ENCODE results near the gene GHRL. TPM values are rescaled to one million over a fixed set of nuclear protein-coding genes. Genes with fewer than 3 reads are reported as not detected.

GHRL gene
- total and polyA plus RNA-seq, 2 of the 4 experiments (the other 2 are of a cell fraction), result 0.27 TPM; not detected in 1

GRCh38 chr3:10330319-10330718 is 37.6 kb upstream of the GHRL start:
- BruUV-seq (replicated peaks), result no TSS peak
- DNase-seq (no peak), ATAC-seq (ENCODE audit: low read depth) (no peak)
- Histone ChIP-seq H3K36me3 (ENCODE audit: control insufficient read depth, insufficient read depth, low read length) (no peaks in the 10 kb centered on the region), H3K18ac (ENCODE audit: low read depth, low read length) (no peak overlapping the region), H3K9ac (ENCODE audit: low read depth, low read length) (no peak overlapping the region), H3K4me3 (ENCODE audit: insufficient read depth, low read depth, low read length) (no peak overlapping the region), H3K9me1 (ENCODE audit: insufficient read depth, low read length) (peaks cover 3% of the 10 kb centered on the region; the same call in 1 of the 2 replicates), H3K9me3 (ENCODE audit: control insufficient read depth, insufficient read depth, low read length) (0 out of 2 replicates have a peak, but pooled peaks cover 2% of the 10 kb centered on the region), H3K4me2 (ENCODE audit: low read depth, low read length) (no peak overlapping the region), H3K79me1 (ENCODE audit: low read depth in 1 of 2, low read length in 2 of 2) (no peaks in the 10 kb centered on the region), H2BK20ac (ENCODE audit: low read depth, low read length) (no peak overlapping the region), H3K27me3 (ENCODE audit: control insufficient read depth, insufficient read depth, low read length) (peaks cover 76% of the 10 kb centered on the region), H4K91ac (ENCODE audit: insufficient read depth, low read depth, low read length) (no peak overlapping the region), H3K4ac (ENCODE audit: low read depth, low read length) (no peak overlapping the region), H3K27ac (ENCODE audit: insufficient read depth, low read length) (no peak overlapping the region), H3K56ac (ENCODE audit: extremely low read depth, insufficient read depth, low read length) (no peak overlapping the region), H2BK120ac (ENCODE audit: low read depth, low read length) (no peak overlapping the region), H3K14ac (replicated peaks; ENCODE audit: low read depth, low read length) (no peak overlapping the region), H4K20me1 (ENCODE audit: insufficient read depth, low read length) (no peaks in the 10 kb centered on the region), H2AK5ac (ENCODE audit: low read depth, low read length) (no peak overlapping the region), H4K5ac (ENCODE audit: low read depth, low read length) (no peak overlapping the region), H3K23ac (ENCODE audit: low read depth, low read length) (peak overlapping the region; percentile 29; the same call in 1 of the 2 replicates), H4K8ac (ENCODE audit: low read depth in 2 of 2, low read length in 2 of 2) (no peak overlapping the region), H2AFZ (replicated peaks; ENCODE audit: low read length, poor library complexity) (no peak overlapping the region), H2BK15ac (ENCODE audit: low read depth, low read length) (no peak overlapping the region), H3K4me1 (ENCODE audit: control insufficient read depth, insufficient read depth, low read length) (no peaks in the 10 kb centered on the region), H2BK5ac (ENCODE audit: low read depth, low read length, poor library complexity, severe bottlenecking) (no peak overlapping the region), H2AK9ac (replicated peaks; ENCODE audit: low read depth, low read length, poor library complexity) (no peak overlapping the region)
- dilution Hi-C loops (cut with HindIII; ENCODE audit: low sequenced_read_pairs, unreplicated experiment) (no loop called here), intact Hi-C loops (cut with micrococcal nuclease) (no loop called here), in situ Hi-C loops (cut with MboI; ENCODE audit: low sequenced_read_pairs) (no loop called here)
- 60% methylated on average over 5 of the region's 12 CpGs; no CpG with 5 or more reads in 1 of the 2 experiments for WGBS, 2 experiments (ENCODE audit: extremely low coverage in 2 of 2, insufficient read length in 1 of 2)
- CTCF ChIA-PET, result no interaction called here
- TF ChIP-seq CTCF (conservative IDR thresholded peaks at IDR 0.05; ENCODE audit: low read depth, low read length), result no peak
- TF ChIP-seq RFX5 (IDR thresholded peaks at IDR 0.05; ENCODE audit: low read depth, low read length), result no peak
- POLR2A ChIA-PET (ENCODE audit: unreplicated experiment), result no interaction called here

Measured in IMR-90 (cell line).